ENCODE measurements around the gene MXRA5.
"Not testable (repeated sequence)": the region's sequence is repeated elsewhere in the genome, so short reads cannot be mapped to it uniquely, and the experiment has no call there.

Gene MXRA5

GRCh38 chrX:3343569-3343968, 2.9 kb downstream of the MXRA5 start:
- DNase-seq: peak; percentile 6

GRCh38 chrX:3340016-3340415, 6.4 kb downstream of the MXRA5 start:
- no peak for DNase-seq

- DNase-seq: peak; percentile 15
These were observed 19.8 kb downstream of the MXRA5 start for GRCh38 chrX:3326681-3327080.

DNA sequence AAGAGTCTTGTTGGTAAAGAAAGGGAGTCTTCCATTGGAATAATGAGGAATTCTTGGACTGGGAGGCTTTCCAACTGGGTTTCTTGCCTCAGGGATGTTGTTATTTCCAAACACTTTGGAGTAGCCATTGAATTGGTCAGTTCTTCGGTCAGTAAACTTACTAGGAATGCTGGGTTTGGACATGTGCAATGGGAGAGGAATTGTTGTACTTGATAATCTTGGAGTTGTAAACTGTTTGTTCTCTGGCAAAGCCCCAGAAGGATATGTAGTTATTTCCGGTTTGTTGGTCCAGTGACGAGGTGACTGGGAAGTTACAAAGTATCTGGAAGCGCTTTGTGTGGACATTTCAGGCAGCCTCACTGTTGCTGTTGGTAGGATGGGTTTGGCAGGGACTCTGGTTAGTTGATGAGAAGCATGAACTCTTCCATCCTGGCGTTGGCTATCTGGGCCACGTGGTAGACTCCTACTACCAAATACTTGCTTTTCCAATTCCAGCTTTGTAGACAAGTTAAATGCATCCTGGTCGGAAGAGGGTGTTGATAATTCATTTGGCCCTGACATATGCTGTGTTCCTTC, 25.9 kb downstream of the MXRA5 start:
- no peak for DNase-seq

DNA sequence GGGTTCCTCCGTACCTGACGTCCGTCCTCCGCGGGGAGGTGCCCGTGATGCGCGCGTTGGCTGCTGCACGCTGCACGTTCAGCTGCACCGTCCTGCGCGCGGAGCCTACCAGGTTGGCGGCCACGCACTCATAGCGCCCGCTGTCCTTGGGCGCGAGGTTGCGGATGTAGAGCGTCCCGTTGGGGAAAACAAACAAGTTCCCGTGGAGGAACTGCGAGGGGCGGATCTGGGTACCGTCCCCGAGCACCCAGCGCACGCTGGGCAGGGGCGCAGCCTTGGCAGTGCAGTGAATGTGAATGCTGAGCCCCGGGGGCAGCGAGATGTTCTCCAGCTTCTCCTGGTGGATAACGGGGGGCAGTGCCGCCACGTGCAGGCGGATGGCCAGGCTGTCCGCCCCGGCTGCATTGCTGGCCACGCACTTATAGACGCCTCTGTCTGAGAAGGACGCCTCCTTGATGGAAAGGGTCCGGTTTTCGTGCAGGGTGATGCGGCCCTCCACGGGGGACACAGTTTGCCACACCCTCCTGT, 29.2 kb downstream of the MXRA5 start:
- DNase-seq: no peak

GRCh38 chrX:3312109-3312508, 34.3 kb downstream of the MXRA5 start:
- no peak for DNase-seq

- DNase-seq: no peak
These were observed 38.6 kb downstream of the MXRA5 start for GRCh38 chrX:3307881-3308280.

DNA sequence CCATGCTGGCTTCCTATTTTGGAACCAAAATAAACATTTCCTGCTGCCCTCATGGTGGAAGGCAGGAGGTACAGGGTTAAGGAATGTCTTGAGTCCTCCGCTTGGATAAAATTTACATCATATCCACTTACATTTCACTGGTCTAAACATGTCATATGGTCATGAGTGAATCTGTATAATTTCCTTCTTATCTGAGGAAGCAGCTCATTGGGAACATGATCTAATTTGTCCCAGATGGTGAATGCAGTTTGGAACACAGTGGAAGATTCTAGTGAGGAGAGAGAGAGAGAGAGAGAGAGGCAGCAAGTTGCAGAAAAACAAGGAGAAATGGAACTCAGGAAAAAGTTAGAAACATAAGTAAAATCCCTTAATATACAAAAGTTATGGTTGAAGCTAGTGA, 46.8 kb downstream of the MXRA5 start:
- DNase-seq: no peak

DNA sequence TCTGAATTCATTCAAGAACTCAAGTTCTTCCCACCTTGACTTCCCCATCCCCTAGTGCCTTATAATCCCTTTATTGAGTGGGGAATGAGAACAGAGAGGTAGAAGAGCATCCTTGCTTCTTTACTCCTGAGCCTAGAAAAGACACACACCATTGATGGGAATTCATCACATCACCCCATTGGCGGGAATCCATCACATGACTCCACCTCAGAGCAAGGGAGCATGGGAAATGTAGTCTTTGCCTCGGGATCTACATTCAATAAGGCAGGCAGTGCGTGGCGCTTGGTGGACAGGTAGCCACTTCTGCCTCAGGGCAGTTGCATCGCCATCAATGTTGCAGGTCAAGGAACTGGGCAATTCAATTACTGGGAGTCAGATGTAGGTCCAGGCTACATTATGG, 50.7 kb downstream of the MXRA5 start:
- DNase-seq: no peak

GRCh38 chrX:3293251-3293650, 53.2 kb downstream of the MXRA5 start:
- DNase-seq: no peak

GRCh38 chrX:3290561-3290960, 55.9 kb downstream of the MXRA5 start:
- DNase-seq: no peak

- no peak for DNase-seq
These were observed 60.1 kb downstream of the MXRA5 start for GRCh38 chrX:3286196-3286945.

DNA sequence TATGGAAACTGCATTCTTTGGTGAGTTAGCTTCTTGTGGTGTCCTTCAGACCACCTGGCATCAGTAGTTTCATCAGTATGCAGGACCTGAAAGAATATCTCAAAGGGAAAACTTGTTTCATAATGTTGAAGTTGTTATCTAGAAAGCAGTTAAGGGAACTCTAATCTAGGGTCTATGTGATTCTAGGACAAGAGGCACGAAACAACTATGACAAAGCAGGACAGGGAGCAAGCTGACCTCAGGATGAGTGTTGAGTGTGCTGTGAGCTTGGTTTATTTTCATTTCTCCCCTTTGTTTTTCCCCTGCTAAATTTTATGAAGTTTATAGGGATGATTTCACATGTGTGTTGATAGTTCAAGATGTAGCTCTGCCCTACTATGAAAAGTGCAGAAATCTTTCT, 65.7 kb downstream of the MXRA5 start:
- no peak for DNase-seq

DNA sequence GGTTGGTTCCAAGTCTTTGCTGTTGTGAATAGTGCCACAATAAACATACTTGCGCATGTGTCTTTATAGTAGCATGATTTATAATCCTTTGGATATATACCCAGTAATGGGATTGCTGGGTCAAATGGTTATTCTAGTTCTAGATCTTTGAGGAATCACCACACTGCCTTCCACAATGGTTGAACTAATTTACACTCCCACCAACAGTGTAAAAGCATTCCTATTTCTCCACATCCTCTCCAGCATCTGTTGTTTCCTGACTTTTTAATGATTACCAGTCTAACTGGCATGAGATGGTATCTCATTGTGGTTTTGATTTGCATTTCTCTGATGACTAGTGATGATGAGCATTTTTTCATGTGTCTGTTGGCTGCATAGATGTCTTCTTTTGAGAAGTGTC, 72.8 kb downstream of the MXRA5 start:
- not testable (repeated sequence) for DNase-seq

DNA sequence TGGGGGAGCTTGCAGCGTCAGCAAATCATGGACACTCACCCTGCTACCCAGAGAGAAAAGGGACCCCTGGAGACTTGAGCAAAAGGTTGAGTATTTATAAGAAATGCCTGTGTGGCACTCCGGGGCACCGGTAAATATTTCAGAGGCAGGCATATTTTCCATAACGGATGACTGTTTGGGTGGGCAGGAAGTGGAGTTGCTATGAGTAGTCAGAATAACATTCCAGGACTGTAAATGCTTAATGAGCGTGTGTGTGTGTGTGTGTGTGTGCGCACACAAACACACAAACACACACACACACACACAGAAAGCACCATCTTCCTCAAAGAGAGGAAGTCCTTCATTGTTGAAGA, 74.6 kb downstream of the MXRA5 start:
- peak; percentile 8 for DNase-seq

- peak; percentile 12 for DNase-seq
These were observed 75.1 kb downstream of the MXRA5 start for GRCh38 chrX:3271183-3271833.

GRCh38 chrX:3268829-3269228, 77.6 kb downstream of the MXRA5 start:
- DNase-seq: no peak

DNA sequence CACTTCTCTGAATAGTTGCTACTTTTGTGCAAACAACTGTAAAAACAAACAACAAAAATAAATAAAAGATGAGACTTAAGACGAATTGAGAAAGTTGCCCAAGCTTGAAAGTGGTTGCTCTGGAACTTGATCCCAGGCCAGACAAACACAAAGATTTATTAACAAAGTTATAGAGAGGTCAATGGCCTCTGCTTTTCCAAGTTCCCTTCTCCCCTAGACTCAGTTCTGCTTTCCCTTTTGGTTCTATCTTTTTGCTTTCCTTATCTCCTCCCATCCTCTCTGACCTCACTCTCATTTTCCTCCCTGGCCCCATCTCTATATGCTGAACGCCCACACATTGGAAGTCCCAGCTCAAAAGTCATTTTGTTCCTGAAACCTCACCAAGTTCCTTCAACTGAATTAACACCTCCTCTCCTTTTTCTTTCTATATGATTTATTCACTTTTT, 82.7 kb downstream of the MXRA5 start:
- no peak for DNase-seq

GRCh38 chrX:3262901-3263300, 83.6 kb downstream of the MXRA5 start:
- no peak for DNase-seq
